Measurements from ENCODE around the gene SF1.
A peak's percentile ranks its signal among the peaks of the same experiment; 100 is the strongest.

Gene SF1

DNA sequence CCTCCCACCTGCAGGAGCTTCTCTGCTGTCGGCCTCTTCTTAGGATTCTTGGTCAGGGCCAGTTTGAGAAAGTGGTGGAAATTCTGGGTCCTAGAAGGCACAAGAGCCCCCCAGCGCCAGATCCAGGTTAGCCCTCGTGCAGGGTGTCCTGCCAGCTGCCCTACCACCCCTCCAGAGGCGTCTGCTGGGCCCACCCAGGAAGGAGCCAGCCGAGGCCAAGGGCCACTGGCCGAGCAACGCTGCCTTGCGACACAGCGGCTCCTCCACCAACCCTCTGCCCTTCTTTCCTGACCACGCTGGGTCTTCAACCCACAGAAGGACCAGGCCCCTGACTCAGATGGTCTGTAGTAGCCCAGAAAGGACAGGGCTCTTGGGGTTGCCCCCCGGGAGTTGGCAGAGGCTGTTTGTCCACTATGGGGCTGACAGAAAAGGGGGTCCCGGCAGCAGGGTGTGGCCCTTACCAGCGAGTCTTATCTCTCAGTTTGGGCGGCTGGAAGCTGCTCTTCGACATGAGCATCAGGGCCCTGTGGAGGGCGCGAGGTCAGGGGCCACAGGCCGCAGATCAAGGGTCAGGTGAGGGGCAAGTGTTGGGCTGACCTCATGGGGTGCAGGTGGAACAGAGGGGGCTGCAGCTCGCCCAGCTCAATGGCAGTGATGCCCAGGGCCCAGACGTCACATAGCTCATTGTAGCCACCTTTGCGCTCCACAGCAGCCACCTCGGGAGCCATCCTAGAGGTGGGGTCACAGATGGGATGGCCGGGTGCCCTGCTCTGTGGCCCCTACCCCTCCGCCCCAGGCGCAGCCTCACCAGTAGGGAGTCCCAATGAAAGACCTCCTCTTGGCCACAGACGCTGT lies 22.2 kb upstream of the SF1 start:
- no peak for DNase-seq

DNA sequence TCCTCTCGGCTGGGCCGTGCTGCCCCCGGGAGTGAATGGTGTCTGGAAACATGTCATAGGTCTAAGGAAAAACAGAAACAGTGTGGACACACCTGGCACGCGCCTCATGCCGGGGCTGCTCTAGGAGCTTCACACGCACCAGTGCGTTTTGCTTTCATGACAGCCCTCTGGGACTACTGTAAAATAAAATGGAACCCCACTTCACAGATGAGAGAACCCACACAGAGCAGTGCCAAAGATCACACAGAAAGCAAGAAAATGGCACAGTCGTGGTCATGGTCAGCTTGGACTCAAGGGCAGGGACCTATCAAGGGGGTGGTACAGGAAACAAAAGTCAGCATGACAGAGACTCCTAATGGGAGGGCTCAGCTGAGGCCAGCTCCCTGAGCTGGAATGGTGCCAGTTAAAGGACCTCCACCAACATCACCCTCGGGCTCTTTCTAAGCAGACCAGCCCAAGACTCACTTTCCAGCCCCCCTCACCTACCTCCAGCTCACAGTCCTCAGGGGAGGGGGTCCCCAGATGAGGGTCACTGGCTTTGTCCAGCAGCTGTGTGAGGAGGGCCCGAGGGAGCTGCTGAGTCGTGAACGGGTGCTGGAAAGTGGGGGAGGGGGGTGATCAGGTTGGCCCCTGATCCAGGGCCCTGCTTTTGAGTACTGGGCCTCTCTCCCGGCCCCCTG lies 21.4 kb upstream of the SF1 start:
- peak in 1 of 2 experiments; percentile 8 for DNase-seq

DNA sequence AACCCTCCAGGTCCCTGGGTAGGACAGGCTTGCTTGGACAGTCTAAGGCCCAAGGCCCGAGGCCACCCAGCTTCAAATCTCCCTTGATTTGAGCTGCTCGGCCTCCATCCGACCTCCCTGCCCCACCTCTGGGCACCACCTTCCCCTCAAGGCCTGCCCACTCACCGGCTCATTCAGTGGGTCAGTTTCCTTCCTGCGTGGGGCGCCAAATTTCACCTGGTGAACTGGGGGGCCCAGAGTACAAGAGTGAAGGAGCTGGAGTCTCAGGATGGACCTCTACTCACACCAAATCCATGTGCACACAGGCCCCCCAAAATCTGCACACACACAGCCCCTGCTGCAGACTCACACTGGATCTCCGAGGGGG lies 20.9 kb upstream of the SF1 start:
- no peak for DNase-seq

DNA sequence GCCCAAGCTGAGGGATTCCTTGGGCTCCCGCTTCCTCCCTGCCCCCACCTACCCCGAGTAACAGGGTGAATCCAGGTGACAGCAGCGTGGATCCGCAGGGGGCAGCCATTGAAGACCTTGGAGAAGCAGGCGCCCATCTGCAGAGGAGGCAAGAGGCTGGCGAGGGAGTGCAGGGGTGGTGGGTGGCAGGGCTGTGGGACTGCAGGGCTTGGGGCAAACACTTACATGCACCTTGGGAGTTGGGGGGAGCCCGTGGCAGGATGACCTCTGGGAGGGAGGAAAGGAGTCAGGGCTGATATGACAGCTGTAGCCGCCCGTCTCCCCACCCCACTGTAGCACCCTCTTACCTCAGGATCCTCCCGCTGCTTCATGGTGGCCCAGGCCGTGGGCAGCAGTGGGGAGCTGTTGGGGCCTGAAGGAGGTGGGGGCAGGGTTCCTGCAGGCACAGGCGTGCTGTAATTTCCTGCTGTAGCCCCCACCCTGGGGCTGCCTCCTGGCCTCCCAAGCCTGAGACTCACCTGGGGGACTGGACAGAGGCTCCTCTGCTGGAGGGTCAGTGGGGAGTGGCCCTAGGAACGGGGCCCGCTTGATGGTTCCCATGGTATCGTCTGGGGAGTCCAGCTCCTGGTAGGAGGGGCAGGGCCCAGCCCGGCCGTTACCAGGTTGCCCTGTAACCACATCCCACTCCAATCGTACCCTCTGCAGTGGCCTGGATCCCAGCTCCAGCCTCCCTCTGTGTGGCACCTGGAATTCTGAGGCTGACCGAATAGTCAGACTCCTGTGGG lies 18.6 kb upstream of the SF1 start:
- no peak for DNase-seq

DNA sequence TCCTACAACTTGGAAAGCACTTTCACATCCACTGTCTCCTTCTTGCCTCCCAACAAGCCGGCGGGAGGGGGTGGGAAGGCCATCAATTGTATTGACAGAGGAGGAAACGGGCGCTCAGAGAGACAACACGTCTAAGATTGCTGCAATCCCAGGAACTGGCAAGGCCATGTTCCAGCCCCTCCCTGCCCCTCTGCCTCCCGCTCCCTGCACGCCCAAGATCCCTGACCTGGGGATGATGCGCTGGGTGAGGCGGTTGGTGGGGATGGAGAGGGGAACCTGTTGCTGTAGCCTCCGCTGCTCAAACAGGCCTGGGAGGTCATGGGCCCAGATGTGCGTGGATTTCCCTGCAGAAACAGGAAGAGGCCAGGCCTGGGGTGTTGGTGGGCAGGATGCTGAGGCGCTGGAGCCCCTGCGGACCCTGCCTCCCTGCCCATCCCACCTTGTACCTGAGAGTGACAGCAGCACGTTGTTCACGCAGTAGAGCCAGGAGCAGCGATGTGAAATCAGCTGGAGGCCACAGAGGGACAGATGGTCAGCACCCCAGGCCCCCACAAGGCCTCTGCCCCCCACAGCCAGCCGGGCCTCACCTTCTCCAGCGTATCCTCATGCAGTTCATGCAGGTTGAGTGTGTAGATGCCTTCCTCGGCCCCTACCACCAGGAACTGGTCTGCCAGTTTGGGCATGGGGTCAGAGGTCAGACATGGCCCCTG lies 17.9 kb upstream of the SF1 start:
- DNase-seq = no peak

DNA sequence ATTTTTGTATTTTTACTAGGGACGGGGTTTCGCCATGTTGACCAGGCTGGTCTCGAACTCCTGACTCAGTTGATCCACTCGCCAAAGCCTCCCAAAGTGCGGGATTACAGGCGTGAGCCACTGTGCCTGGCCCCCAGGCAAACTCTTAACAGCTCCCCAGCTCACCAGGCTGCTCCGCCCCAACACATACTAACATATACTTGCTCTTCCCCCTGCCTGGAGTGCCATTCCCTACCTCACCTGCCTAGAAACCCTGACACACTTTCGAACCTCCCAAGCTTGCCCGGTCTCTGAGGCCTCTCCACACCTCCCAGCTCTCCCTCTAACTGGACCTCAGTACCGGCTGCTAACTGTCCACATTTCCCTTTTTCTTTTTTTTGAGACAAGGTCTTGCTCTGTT lies 16.2 kb upstream of the SF1 start:
- DNase-seq = no peak

DNA sequence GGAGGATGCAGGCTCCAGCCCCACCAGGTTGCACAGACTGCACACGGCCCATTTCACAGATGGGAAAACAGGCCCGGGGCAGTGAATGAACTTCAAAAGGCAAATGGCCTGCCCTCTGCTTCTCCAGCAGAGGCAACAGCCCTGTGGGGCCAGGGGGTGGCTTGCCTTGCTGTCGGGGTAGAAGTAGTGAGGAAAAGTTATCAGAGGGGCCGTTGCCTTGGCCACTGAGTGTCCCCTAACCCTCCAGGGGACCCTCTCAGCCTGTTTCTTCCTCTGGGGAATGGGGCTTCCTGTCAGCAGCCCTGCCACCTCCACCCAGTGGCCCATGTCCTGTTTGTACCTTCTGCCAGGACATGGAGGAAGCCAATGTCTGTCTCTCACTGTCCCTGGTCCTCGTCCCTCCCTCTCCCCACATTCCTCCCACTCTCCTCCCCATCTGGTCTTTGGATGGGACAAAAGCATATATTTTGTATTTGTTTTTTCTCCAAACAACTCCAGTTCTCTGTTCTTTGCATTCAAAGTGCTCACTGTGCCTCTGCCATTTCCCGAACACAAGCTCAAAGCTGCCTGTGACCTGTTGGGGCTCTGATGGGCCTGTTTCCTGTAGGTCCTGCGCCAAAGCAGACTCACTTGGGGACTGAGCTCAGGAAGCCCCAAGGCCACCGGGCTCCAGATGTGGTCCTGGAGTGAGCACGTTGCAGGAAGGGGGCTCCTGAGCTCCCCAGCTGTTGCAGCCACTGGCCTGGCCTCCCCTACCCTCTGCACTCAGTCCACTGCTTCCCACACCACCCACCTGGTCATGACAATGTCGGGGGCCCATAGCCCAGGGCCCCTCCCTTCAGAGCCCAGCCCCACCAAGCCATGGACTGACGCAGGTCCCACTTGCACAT lies 15.2 kb upstream of the SF1 start:
- DNase-seq = no peak

DNA sequence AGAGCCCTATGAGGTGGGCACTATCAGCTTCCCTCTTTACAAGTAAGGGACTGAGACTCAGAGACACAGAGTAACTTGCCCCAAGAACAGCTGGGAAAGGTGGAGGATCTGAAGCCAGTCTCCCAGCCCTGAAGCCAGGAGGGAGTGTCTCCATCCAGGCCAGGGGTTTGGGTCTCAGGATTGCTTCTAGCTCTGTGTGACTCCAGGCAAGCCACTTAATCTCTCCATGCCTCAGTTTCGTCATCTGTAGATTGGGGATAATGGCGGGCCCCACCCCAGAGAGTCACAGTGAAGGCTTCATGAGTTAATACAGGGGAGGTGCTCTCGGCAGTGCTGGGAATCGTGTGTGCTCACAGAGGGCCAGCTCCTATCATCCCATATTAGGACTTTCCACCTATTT lies 14.1 kb upstream of the SF1 start:
- no peak for DNase-seq

DNA sequence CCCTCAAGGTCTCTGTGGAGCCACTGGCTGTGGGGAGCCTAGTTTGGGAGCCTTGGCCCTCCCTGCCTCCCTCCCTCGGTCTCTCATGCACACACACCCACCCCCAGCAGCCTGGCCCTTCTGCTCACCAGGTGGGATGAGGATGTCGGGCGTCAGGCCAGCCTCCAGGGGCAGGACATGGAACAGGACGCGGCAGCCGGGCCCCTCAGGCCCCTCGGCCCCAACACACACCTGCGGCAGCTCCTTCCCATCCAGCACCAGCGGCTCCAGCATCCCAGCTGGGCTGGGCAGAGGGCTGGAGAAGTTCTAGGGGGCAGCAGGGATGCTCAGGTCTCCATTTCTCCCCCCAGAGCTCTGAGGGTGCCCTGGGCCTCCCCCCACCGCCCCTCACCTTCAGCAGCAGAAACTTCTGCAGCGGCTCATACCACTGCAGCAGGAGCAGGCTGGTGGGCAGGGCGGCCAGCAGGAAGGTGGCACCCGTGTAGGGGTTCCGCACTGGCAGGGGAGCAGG lies 13.5 kb upstream of the SF1 start:
- no peak for DNase-seq

DNA sequence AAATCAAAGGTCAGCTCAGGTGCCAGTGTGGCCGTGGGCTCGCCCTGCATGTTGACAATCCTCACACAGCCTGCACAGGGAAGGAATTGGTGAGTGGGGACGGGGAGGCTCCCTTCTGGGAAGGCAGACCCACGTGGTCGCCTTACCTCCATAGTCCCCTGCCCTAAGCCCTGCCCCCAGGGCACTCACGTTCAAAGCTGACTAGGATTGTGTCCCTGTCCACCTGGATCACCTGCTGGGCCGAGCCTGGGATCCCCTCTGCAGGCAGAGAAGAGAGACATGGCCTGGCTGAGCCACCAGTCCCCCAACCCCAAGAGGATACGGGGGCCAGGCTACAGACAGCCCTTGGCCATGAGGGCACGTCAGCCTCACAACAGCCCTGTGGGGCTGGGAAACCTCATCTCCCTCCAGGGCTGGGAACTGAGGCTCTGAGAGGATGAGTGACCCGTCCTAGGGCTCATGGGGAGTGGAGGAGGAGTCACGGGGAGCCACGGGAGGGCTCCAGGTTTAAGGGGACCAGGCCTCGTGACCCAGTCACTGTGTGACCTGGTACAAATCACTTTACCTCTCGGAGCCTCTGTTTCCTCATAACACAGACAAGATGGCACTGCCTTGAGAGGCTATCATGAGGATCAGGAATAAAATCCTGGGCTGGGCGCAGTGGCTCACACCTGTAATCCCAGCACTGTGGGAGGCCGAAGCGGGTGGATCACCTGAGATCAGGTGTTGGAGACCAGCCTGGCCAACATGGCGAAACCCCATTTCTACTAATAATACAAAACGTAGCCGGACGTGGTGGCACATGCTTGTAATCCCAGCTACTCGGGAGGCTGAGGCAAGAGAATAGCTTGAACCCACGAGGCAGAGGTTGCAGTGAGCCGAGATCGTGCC lies 12.1 kb upstream of the SF1 start:
- DNase-seq = no peak

DNA sequence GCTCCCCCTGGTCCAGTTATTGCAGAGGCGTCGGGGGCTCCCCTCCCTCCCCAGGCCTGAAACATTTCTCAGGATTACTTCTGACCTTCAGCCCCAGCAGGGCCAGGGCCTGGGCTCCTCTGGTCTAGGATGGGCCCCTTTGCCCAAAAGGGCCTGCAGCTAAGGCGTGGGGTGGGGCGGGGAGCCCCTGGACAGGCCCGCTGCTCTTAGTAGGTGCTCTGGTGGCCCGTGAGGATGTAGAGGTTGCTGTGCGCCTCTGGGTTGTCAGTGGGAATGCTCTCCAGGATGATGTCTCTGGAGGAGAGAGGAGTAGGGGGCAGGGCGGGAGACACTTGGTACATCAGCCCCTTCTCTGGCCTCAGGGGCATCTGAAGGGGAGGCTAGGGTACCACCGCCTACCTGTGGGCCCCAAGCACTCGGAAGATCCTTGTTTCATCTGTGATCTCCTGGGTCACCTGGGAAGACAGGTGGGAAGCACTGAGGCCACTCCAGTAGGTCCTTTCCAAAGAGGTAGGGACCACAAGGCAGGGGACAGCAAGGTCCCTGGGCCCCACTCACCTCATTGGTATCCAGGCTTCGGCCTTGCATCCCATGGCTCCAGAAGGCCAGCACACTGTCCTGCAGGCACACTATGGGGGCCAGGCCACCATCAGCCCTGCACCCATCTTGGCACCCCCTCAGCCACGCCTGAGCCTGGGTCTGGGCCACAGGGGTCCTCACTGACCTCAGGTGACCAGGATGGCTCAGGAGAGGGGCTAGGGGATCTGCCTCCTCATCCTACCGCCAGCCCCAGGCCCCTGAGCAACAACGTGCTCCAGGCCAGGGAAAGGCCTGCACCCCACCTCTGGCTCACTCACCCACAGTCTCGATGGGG lies 11.2 kb upstream of the SF1 start:
- no peak for DNase-seq

DNA sequence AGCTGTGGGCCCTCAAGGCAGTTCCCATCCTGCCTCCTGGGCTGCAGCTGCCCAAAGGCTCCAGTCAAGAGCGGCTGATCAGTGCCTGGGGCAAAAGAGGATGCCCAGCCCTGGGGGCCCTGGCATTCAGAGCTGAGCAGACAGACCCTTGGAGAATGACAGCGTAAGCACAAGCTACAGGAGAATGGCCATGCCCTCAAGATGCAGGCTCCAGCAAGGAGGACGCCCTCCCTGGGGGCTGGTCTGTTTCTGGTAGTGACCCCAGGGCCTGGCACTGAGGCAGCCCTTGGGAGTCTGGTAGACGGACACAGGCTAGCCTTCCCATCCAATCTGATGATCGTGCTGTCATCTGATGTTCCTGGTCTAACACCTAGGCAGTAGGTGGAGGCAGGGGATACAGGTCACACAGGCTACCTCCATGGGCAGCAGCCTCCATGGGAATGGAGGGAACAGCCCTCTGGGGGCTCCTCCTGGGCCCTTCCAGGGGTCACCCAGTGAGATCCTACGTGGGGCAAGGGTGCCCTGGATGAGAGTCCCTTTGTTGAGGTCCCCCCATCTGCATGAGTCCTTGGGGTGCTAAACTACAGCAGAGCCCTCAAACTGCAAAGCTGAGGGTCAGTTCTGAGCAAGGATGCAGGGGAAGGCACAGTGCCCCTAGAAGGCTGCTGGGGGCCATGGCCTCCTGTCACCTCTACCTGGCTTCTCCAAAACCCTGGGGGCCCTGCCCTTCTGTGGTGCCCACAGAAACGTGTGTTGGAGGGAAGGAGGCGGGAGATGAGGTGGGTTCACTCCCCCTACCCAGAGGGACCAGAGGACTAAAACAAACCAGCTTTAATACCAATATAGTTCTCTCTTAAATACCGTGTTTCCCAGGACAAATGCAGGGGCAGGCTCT lies 10.2 kb upstream of the SF1 start:
- DNase-seq = no peak

DNA sequence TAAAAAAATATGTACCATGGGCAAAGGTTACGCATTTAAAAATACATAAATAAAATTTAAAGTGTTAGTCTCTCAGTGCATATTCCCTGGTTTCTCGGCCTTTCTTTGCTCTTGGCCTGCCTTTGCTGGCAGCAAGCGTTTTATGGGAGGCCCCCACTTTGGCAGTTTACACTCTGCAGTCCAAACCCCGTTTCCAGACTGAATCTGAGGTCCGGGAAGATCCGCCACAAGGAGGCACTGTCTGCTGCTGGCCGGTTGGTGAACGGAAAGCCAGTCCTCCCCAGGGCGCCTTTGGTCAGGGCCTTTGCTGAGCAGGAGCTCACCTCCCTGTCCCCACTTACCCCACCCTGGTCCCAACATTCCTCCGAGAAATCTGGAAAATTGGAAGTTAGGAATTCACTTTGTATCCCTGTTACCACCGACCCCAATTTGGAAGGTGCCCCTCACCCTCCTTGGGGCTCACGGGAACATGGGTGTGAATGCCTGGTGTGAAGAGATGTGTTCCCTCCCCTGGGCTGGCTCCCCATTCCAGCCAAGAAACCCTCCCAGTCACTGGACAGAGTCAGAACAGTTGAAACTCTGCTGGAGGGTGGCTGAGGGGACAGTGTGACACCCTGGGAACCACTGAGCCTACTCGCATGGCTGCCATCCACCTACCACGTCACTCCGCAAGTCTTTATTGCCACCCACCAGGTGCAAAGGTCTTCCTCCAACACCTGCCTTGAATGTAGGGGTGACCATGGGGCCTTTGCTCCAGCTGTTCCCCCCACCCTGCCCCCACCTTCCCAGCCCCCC lies 9.4 kb upstream of the SF1 start:
- peak; percentile 3 to 17 for DNase-seq

DNA sequence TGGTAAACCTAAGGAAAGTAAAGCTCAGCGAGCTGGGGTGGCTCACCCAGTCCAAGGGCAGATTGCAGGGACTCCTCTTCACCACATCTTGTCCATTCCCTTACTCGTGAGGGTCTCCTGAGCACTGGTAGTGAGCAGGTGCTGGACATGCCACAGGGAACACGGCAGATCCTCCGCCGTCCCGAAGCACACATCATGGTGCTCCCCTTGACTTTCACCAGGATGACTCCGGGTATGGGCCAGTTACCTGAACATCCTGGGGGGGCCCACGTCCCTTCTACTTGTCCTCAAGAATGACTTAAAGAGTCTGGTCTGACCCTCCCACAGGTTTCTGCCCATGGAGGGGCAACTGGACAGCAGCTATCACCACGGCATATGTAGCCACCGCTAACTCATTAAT lies 8.0 kb upstream of the SF1 start:
- DNase-seq = no peak

DNA sequence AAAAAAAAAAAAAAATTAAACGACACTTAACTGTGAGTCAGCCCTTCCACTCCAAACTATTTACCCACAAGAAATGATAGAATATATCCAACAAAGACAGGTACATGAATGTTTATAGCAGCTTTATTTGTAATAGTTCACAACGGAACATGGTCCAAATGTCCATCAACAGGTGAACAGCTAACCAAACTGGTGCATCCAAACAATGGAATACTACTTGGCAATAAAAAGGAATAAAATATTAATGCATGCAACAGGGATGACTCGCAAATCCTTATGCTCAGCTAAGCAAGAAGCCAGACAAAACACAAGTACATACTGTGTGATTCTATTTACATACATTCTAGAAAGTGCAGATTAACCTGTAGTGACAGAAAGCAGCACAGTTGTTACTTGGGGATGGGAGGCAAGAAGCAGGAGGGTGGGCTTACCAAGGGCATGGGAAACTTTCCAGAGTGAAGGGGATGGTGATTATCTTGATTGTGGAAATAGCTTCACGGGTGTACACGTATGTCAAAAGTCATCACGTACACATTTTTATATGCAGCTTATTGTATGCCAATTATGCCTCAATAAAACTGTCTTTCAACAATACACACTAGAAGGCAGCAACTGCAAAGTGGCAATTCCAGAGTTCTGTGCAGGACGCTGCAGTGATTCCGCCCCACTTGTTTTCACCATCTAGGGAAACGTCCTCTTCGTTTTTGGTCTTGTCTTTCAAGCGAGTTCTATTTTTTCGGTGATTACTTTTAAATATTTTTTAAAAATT lies 6.7 kb upstream of the SF1 start:
- DNase-seq = no peak

DNA sequence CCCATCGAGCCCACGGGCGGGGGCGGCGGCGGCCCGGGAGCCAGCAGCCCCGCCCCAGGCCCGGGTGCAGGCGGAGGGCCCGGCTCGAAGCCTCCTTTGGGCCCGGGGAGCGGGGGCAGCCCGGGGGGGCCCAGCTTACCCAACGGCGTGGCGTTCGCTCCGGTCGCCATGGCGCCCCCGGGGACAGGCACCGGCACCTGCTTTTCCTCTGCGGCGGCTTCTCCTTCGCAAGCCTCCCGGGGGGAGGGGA lies 194 bp downstream of the SF1 start:
- DNase-seq = no peak

Measured in NCI-H2081 (cell line).